NCI-H2227 treated with DMSO at 0.1 percent for 48 hours (cell line): ENCODE results near the gene VPS18.

Experiments used
- DNase-seq: peaks from one replicate; lab custom pipeline; 2025; lab: John Stamatoyannopoulos, UW

VPS18 gene

GRCh38 chr15:40871749-40872617 lies 22.3 kb upstream of the VPS18 start:
- DNase-seq = no peak

- DNase-seq = no peak
These were observed 21.2 kb upstream of the VPS18 start for GRCh38 chr15:40872791-40873693.

- DNase-seq = peak; percentile 24
These were observed 20.3 kb upstream of the VPS18 start, which contains the start of gene RHOV for GRCh38 chr15:40873694-40874561. RHOV (minus strand) TSS chr15:40874234; CDS start chr15:40874139, 95 bp downstream.

GRCh38 chr15:40875991-40876730 lies 18.1 kb upstream of the VPS18 start:
- no peak for DNase-seq

GRCh38 chr15:40877694-40878093 lies 16.6 kb upstream of the VPS18 start:
- no peak for DNase-seq

GRCh38 chr15:40878785-40879184 lies 15.5 kb upstream of the VPS18 start:
- DNase-seq = no peak

GRCh38 chr15:40879609-40880008 lies 14.6 kb upstream of the VPS18 start:
- DNase-seq = no peak

- DNase-seq = no peak
These were observed 12.9 kb upstream of the VPS18 start for GRCh38 chr15:40881351-40881750.

GRCh38 chr15:40886586-40886985 lies 7.7 kb upstream of the VPS18 start:
- DNase-seq = no peak

GRCh38 chr15:40889112-40889511 lies 5.1 kb upstream of the VPS18 start:
- no peak for DNase-seq

GRCh38 chr15:40891138-40891537 lies 3.1 kb upstream of the VPS18 start:
- no peak for DNase-seq

- DNase-seq = peak; percentile 42
These were observed 2.3 kb upstream of the VPS18 start for GRCh38 chr15:40891810-40892446.

- no peak for DNase-seq
These were observed 1.7 kb upstream of the VPS18 start for GRCh38 chr15:40892447-40893012.

- DNase-seq = no peak
These were observed 1.1 kb upstream of the VPS18 start for GRCh38 chr15:40893019-40893670.

GRCh38 chr15:40894681-40895448 lies 615 bp downstream of the VPS18 start:
- DNase-seq = peak; percentile 14

GRCh38 chr15:40899536-40900207 lies 5.4 kb downstream of the VPS18 start:
- no peak for DNase-seq

- DNase-seq = no peak
These were observed 6.2 kb downstream of the VPS18 start for GRCh38 chr15:40900256-40901052.

GRCh38 chr15:40901053-40901443 lies 6.8 kb downstream of the VPS18 start:
- DNase-seq = no peak
